ENCODE data around the gene KIAA1217. TPM values are rescaled to one million over a fixed set of nuclear protein-coding genes. Genes with fewer than 3 reads are reported as not detected.

The KIAA1217 gene
- total and polyA plus RNA-seq, 9 of the 15 experiments (the other 6 are each of a cell fraction or from before 2014, with no cell fraction given): 0.04 TPM; not detected in 8

DNA sequence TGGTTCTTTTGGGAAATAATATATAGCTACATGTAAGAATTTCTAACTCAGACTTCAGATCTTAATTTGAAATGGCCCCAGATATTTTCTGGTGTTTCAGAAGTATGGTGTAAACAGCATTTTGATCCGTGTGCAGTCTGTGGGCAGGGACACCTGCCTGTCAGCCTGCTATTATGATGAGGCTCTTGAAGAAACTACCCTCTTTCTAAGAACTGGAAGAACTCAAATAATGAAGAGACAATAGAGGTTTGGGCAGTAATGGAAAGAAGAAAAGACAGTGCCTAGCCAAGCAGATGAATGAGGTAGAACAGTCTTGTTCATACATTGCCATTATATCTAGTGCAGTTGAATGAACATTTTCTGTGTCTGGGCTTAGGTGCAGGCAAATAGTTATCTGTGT is 258.2 kb downstream of the KIAA1217 start (continued):
- TF ChIP-seq, protein P1, sequence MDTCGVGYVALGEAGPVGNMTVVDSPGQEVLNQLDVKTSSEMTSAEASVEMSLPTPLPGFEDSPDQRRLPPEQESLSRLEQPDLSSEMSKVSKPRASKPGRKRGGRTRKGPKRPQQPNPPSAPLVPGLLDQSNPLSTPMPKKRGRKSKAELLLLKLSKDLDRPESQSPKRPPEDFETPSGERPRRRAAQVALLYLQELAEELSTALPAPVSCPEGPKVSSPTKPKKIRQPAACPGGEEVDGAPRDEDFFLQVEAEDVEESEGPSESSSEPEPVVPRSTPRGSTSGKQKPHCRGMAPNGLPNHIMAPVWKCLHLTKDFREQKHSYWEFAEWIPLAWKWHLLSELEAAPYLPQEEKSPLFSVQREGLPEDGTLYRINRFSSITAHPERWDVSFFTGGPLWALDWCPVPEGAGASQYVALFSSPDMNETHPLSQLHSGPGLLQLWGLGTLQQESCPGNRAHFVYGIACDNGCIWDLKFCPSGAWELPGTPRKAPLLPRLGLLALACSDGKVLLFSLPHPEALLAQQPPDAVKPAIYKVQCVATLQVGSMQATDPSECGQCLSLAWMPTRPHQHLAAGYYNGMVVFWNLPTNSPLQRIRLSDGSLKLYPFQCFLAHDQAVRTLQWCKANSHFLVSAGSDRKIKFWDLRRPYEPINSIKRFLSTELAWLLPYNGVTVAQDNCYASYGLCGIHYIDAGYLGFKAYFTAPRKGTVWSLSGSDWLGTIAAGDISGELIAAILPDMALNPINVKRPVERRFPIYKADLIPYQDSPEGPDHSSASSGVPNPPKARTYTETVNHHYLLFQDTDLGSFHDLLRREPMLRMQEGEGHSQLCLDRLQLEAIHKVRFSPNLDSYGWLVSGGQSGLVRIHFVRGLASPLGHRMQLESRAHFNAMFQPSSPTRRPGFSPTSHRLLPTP (IDR thresholded peaks at IDR 0.05; ENCODE audit: borderline replicate concordance, extremely low read depth, insufficient read length): no peak
- TF ChIP-seq RNF2 (IDR thresholded peaks at IDR 0.05) (no peak), MCM2 (IDR thresholded peaks at IDR 0.05; ENCODE audit: low read depth) (no peak), MTA1 (IDR thresholded peaks at IDR 0.05; ENCODE audit: borderline replicate concordance) (no peak), NCOA4 (IDR thresholded peaks at IDR 0.05; ENCODE audit: partially characterized antibody) (no peak), ZEB2 (IDR thresholded peaks at IDR 0.05) (no peak), THRAP3 (IDR thresholded peaks at IDR 0.05; ENCODE audit: borderline replicate concordance) (no peak), SAFB (IDR thresholded peaks at IDR 0.05; ENCODE audit: borderline replicate concordance, low read depth, low read length) (no peak), ZNF57 (CRISPR knock-in tag; IDR thresholded peaks at IDR 0.05) (no peak), DDX20 (tag; IDR thresholded peaks at IDR 0.05; ENCODE audit: low read depth) (no peak), RAD21 (CRISPR knock-in tag; conservative IDR thresholded peaks at IDR 0.05 in 1 of 2, IDR thresholded peaks at IDR 0.05 in 1 of 2) (no peak), SRF (CRISPR knock-in tag; IDR thresholded peaks at IDR 0.05) (no peak)
- TF ChIP-seq, protein P2, sequence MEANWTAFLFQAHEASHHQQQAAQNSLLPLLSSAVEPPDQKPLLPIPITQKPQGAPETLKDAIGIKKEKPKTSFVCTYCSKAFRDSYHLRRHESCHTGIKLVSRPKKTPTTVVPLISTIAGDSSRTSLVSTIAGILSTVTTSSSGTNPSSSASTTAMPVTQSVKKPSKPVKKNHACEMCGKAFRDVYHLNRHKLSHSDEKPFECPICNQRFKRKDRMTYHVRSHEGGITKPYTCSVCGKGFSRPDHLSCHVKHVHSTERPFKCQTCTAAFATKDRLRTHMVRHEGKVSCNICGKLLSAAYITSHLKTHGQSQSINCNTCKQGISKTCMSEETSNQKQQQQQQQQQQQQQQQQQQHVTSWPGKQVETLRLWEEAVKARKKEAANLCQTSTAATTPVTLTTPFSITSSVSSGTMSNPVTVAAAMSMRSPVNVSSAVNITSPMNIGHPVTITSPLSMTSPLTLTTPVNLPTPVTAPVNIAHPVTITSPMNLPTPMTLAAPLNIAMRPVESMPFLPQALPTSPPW (CRISPR knock-in tag; IDR thresholded peaks at IDR 0.05): no peak
- TF ChIP-seq, protein P3, sequence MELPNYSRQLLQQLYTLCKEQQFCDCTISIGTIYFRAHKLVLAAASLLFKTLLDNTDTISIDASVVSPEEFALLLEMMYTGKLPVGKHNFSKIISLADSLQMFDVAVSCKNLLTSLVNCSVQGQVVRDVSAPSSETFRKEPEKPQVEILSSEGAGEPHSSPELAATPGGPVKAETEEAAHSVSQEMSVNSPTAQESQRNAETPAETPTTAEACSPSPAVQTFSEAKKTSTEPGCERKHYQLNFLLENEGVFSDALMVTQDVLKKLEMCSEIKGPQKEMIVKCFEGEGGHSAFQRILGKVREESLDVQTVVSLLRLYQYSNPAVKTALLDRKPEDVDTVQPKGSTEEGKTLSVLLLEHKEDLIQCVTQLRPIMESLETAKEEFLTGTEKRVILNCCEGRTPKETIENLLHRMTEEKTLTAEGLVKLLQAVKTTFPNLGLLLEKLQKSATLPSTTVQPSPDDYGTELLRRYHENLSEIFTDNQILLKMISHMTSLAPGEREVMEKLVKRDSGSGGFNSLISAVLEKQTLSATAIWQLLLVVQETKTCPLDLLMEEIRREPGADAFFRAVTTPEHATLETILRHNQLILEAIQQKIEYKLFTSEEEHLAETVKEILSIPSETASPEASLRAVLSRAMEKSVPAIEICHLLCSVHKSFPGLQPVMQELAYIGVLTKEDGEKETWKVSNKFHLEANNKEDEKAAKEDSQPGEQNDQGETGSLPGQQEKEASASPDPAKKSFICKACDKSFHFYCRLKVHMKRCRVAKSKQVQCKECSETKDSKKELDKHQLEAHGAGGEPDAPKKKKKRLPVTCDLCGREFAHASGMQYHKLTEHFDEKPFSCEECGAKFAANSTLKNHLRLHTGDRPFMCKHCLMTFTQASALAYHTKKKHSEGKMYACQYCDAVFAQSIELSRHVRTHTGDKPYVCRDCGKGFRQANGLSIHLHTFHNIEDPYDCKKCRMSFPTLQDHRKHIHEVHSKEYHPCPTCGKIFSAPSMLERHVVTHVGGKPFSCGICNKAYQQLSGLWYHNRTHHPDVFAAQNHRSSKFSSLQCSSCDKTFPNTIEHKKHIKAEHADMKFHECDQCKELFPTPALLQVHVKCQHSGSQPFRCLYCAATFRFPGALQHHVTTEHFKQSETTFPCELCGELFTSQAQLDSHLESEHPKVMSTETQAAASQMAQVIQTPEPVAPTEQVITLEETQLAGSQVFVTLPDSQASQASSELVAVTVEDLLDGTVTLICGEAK (IDR thresholded peaks at IDR 0.05): no peak
- TF ChIP-seq, protein P3 (CRISPR knock-in tag; IDR thresholded peaks at IDR 0.05): no peak
